MCF 10A (cell line): ENCODE results near the gene CHN1. TPM values are rescaled to one million over a fixed set of nuclear protein-coding genes. Genes with fewer than 3 reads are reported as not detected.

ENCODE experiments used
- BruUV-seq: library from RNA; stranded (reverse); fragments of 400-500 nt; replicated peaks from 2 replicates; lab custom pipeline; 2021; lab: Mats Ljungman, UMichigan
- CTCF ChIA-PET: fragments of 300-600 bp; sonication (Branson Sonifier 250); formaldehyde crosslinking; extraction: SDS; loops from one replicate; lab custom pipeline; 2021; ENCODE audit warnings: antibody characterized with exemption, inconsistent platforms; lab: Yijun Ruan, JAX
- POLR2A ChIA-PET: fragments of 300-600, 350-650 bp; sonication (Branson Sonifier 250); formaldehyde crosslinking; extraction: SDS; loops from one replicate; lab custom pipeline; 2020; ENCODE audit warnings: antibody characterized with exemption, inconsistent platforms; lab: Yijun Ruan, JAX
- DNase-seq: peaks from one replicate; pipeline ENCODE4 v3.0.0-alpha.2; 2018; ENCODE audit not compliant: unreplicated experiment
- H3K27ac Mint-ChIP-seq: one replicate; pipeline ENCODE4 v1.8.0; 2022; ENCODE audit warnings: mild to moderate bottlenecking, low read depth, mixed read lengths; ENCODE audit not compliant: unreplicated experiment
- H3K27me3 Mint-ChIP-seq: one replicate; pipeline ENCODE4 v1.8.0; 2022; ENCODE audit warnings: mixed read lengths; ENCODE audit not compliant: insufficient read depth, unreplicated experiment
- H3K36me3 Mint-ChIP-seq: one replicate; pipeline ENCODE4 v1.8.0; 2022; ENCODE audit warnings: mild to moderate bottlenecking, moderate library complexity, mixed read lengths; ENCODE audit not compliant: insufficient read depth, unreplicated experiment
- H3K4me1 Mint-ChIP-seq: one replicate; pipeline ENCODE4 v1.8.0; 2022; ENCODE audit warnings: mixed read lengths; ENCODE audit not compliant: insufficient read depth, unreplicated experiment
- H3K4me3 Mint-ChIP-seq: one replicate; pipeline ENCODE4 v1.8.0; 2022; ENCODE audit warnings: mild to moderate bottlenecking, moderate library complexity, mixed read lengths; ENCODE audit not compliant: unreplicated experiment
- H3K9me3 Mint-ChIP-seq: one replicate; pipeline ENCODE4 v1.8.0; 2022; ENCODE audit warnings: mixed read lengths; ENCODE audit not compliant: unreplicated experiment
- CTCF ChIP-seq: fragments of 200-600 bp; IDR thresholded peaks from one replicate; pipeline ENCODE4 v1.8.0; 2022; ENCODE audit warnings: antibody characterized with exemption, mild to moderate bottlenecking; ENCODE audit not compliant: unreplicated experiment
- intact Hi-C: fragments of 100-400 bp; cut with micrococcal nuclease; formaldehyde crosslinking; loops from 2 replicates; pipeline ENCODE4 v1.14.1; 2022
- total RNA-seq: library from RNA; stranded (reverse); gene quantifications from 2 replicates; pipeline ENCODE4 v1.2.3, GENCODE V29; 2022

CHN1 gene
- total RNA-seq, 1 experiment from 2014 or later: 6.0 TPM

DNA sequence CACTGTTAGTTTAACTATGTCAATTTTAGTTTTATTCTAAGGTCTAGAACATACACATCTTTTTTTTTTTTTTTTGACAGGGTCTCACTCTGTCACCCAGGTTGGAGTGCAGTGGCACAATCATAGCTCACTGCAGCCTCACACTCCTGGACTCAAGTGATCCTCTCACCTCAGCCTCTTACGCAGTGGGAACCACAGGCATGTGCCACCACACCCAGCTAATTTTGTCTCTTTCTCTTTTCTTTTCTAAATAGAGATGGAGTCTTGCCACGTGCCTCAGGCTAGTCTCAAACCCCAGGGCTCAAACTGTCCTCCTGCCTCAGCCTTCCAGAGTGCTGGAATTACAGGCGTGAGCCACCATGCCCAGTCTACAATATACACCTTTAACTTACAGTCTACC, 171.4 kb downstream of the CHN1 start:
- Mint-ChIP-seq H3K9me3 (peaks cover 11% of the 10 kb centered on the region), H3K36me3 (no peaks in the 10 kb centered on the region), H3K4me3 (peak overlapping the region; percentile 18), H3K4me1 (peaks cover 52% of the 10 kb centered on the region), H3K27ac (peak overlapping the region; percentile 95), H3K27me3 (no peaks in the 10 kb centered on the region)
- ChIA-PET CTCF (interaction anchor here (0.6 kb wide), 1 partner anchor 137 kb away, joined by 3 read pairs; no protein-coding TSS in a partner anchor), POLR2A (interaction anchor here (0.6 to 7.0 kb wide), 4 partner anchors 13 to 268 kb away, joined by 3 to 149 read pairs (median 7); no protein-coding TSS in a partner anchor)
- BruUV-seq: no TSS peak
- peak; percentile 45 for DNase-seq
- intact Hi-C loops: no loop called here
- no peak for TF ChIP-seq CTCF

DNA sequence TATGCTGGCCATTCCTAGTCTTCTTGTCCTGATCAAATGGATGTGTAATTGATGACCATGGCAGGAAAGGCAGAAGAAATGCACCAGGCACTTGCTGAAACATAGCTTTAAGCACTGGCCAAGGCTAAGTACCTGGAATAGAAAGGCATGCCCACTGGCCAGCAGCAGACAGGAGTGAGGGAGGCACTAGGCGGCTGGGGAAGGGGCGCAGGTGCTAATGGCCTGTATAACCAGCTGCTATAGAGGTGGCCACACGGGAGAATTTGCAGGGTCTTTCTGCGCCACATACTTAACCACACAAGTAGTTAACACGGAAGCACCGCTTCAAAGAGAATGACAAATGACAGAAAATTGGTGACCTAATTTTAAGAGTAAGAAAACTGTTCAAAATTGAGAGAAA, 174.6 kb downstream of the CHN1 start:
- DNase-seq: no peak
- peaks cover 47% of the 10 kb centered on the region for H3K4me1 Mint-ChIP-seq
- no peak for TF ChIP-seq CTCF
- no peaks in the 10 kb centered on the region for H3K27me3 Mint-ChIP-seq
- H3K27ac Mint-ChIP-seq: no peak overlapping the region
- no TSS peak for BruUV-seq
- H3K36me3 Mint-ChIP-seq: no peaks in the 10 kb centered on the region
- H3K9me3 Mint-ChIP-seq: peaks cover 11% of the 10 kb centered on the region
- CTCF ChIA-PET: interaction anchor here (0.6 to 1.2 kb wide), 2 partner anchors 70 to 155 kb away, joined by 3 read pairs; no protein-coding TSS in a partner anchor
- no peak overlapping the region for H3K4me3 Mint-ChIP-seq
- POLR2A ChIA-PET: interaction anchor here (1.0 to 2.3 kb wide), 3 partner anchors 13 to 18 kb away, joined by 3 to 16 read pairs (median 4); no protein-coding TSS in a partner anchor
- intact Hi-C loops: no loop called here

- intact Hi-C loops: no loop called here
- Mint-ChIP-seq H3K27me3 (no peaks in the 10 kb centered on the region), H3K36me3 (no peaks in the 10 kb centered on the region), H3K9me3 (peaks cover 11% of the 10 kb centered on the region), H3K4me1 (peaks cover 41% of the 10 kb centered on the region), H3K27ac (no peak overlapping the region), H3K4me3 (no peak overlapping the region)
- no TSS peak for BruUV-seq
- no peak for TF ChIP-seq CTCF
- POLR2A ChIA-PET: interaction anchor here (1.0 kb wide), 1 partner anchor 19 kb away, joined by 3 read pairs; no protein-coding TSS in a partner anchor
- DNase-seq: no peak
- CTCF ChIA-PET: interaction anchor here (0.6 kb wide), 1 partner anchor 26 kb away, joined by 3 read pairs; no protein-coding TSS in a partner anchor
These were observed 175.6 kb downstream of the CHN1 start for GRCh38 chr2:174829550-174829949.

GRCh38 chr2:174827371-174828369, 177.5 kb downstream of the CHN1 start:
- POLR2A ChIA-PET: interaction anchor here (0.9 to 3.5 kb wide), 2 partner anchors 8 to 142 kb away, joined by 3 to 16 read pairs; no protein-coding TSS in a partner anchor
- no peak for TF ChIP-seq CTCF
- H3K27ac Mint-ChIP-seq: peak overlapping the region; percentile 57
- H3K9me3 Mint-ChIP-seq: no peaks in the 10 kb centered on the region
- intact Hi-C loops: no loop called here
- peaks cover 3% of the 10 kb centered on the region for H3K36me3 Mint-ChIP-seq
- no TSS peak for BruUV-seq
- H3K27me3 Mint-ChIP-seq: no peaks in the 10 kb centered on the region
- peak overlapping the region; percentile 5 for H3K4me3 Mint-ChIP-seq
- CTCF ChIA-PET: interaction anchor here (0.6 to 1.6 kb wide), 4 partner anchors 23 to 841 kb away, joined by 3 to 7 read pairs (median 3); no protein-coding TSS in a partner anchor
- H3K4me1 Mint-ChIP-seq: peaks cover 28% of the 10 kb centered on the region
- DNase-seq: no peak
